H1 (cell line): Measurements from ENCODE around the gene CD244. TPM values are rescaled to one million over a fixed set of nuclear protein-coding genes. Genes with fewer than 3 reads are reported as not detected.
A peak's percentile ranks its signal among the peaks of the same experiment; 100 is the strongest.

Source experiments
- CTCF ChIA-PET: fragments of 300-600 bp; sonication (Branson Sonifier 250); formaldehyde crosslinking; loops from one replicate; lab custom pipeline; 2021; ENCODE audit not compliant: partially characterized antibody; lab: Charles Lee
- POLR2A ChIA-PET: fragments of 300-600 bp; sonication (Branson Sonifier 250); formaldehyde crosslinking; loops from one replicate; lab custom pipeline; 2021; ENCODE audit warnings: inconsistent platforms; ENCODE audit not compliant: partially characterized antibody; lab: Charles Lee
- DNase-seq, 2 experiments: peaks; one replicate each; pipeline versions ENCODE4 v3.0.0 to v3.0.0-alpha.2; 2010 to 2022; ENCODE audit warnings: low spot score in 2 of 2, low read depth in 1 of 2, mixed read lengths in 1 of 2
- FAIRE-seq: peaks from 2 replicates; lab custom pipeline; 2011; peaks lifted over from hg19 to GRCh38; lab: Jason Lieb, UNC
- H2AFZ ChIP-seq: 2 replicates; pipeline ENCODE4 v1.8.1; 2012; ENCODE audit warnings: low read length, inconsistent platforms
- H2AK5ac ChIP-seq: 2 replicates; pipeline ENCODE4 v1.6.1; 2013; ENCODE audit warnings: low read depth, low read length
- H2BK120ac ChIP-seq: replicated peaks from 2 replicates; pipeline ENCODE3; 2013; ENCODE audit warnings: low read depth, low read length, inconsistent platforms
- H2BK12ac ChIP-seq: 2 replicates; pipeline ENCODE4 v1.6.1; 2013; ENCODE audit warnings: low read depth, low read length
- H2BK15ac ChIP-seq: 2 replicates; pipeline ENCODE4 v1.6.1; 2013; ENCODE audit warnings: low read length
- H2BK20ac ChIP-seq: 2 replicates; pipeline ENCODE4 v1.6.1; 2013; ENCODE audit warnings: low read length
- H2BK5ac ChIP-seq: 2 replicates; pipeline ENCODE4 v1.6.1; 2013; ENCODE audit warnings: low read depth, low read length
- H3K14ac ChIP-seq: 2 replicates; pipeline ENCODE4 v1.6.1; 2013; ENCODE audit warnings: inconsistent platforms; ENCODE audit not compliant: insufficient read length
- H3K18ac ChIP-seq: 2 replicates; pipeline ENCODE4 v1.6.1; 2013; ENCODE audit warnings: low read length; ENCODE audit errors: extremely low read depth
- H3K23ac ChIP-seq: 2 replicates; pipeline ENCODE4 v1.6.1; 2013; ENCODE audit warnings: inconsistent platforms; ENCODE audit not compliant: insufficient read length
- H3K23me2 ChIP-seq: 2 replicates; pipeline ENCODE4 v1.6.1; 2013; ENCODE audit warnings: low read depth, low read length
- H3K27ac ChIP-seq: 2 replicates; pipeline ENCODE4 v1.6.1; 2011; ENCODE audit warnings: low read depth, low read length, inconsistent platforms
- H3K27me3 ChIP-seq, 4 experiments: replicated peaks in 1 of 4; 1 replicate in 1 of 4; 2 replicates in 3 of 4; pipeline versions ENCODE4 v1.6.1 to v1.8.1; 2011 to 2013; ENCODE audit warnings: low read length in 3 of 4, mild to moderate bottlenecking in 3 of 4, inconsistent platforms in 2 of 4, mixed read lengths in 2 of 4, moderate library complexity in 1 of 4; ENCODE audit not compliant: control insufficient read depth in 3 of 4, insufficient read depth in 3 of 4; ENCODE audit errors: extremely low read depth in 1 of 4
- H3K36me3 ChIP-seq, 4 experiments: 2 replicates each; pipeline versions ENCODE4 v1.6.1 to v1.8.1; 2011 to 2013; ENCODE audit warnings: mild to moderate bottlenecking in 4 of 4, low read length in 3 of 4, moderate library complexity in 2 of 4, control low read depth in 1 of 4, inconsistent platforms in 1 of 4; ENCODE audit not compliant: insufficient read depth in 4 of 4, control insufficient read depth in 2 of 4
- H3K4ac ChIP-seq: replicated peaks from 2 replicates; pipeline ENCODE3; 2013; ENCODE audit warnings: low read length, low read depth, mixed read lengths, inconsistent platforms; ENCODE audit not compliant: insufficient read length
- H3K4me1 ChIP-seq, 4 experiments: replicated peaks in 1 of 4; 1 replicate in 1 of 4; 2 replicates in 3 of 4; pipeline versions ENCODE4 v1.6.1 to v1.8.1; 2011 to 2013; ENCODE audit warnings: low read length in 3 of 4, inconsistent platforms in 2 of 4, mixed read lengths in 1 of 4; ENCODE audit not compliant: insufficient read depth in 4 of 4, control insufficient read depth in 3 of 4
- H3K4me2 ChIP-seq, 2 experiments: 2 replicates each; pipeline versions ENCODE4 v1.6.1 to v1.8.1; 2011 to 2013; ENCODE audit warnings: low read depth in 2 of 2, low read length in 2 of 2, control low read depth in 1 of 2, inconsistent platforms in 1 of 2, mild to moderate bottlenecking in 1 of 2; ENCODE audit not compliant: insufficient read depth in 1 of 2
- H3K4me3 ChIP-seq, 4 experiments: fragments of 200-600, 300-600 bp in 1 of 4; sonication (generic), shearing (Covaris generic), sonication (Bioruptor Twin) in 1 of 4; 2 replicates each; pipeline versions ENCODE4 v1.5.1 to v1.8.1; 2011 to 2016; ENCODE audit warnings: low read length in 4 of 4, low read depth in 3 of 4, control low read depth in 2 of 4, inconsistent platforms in 2 of 4, mild to moderate bottlenecking in 2 of 4, mixed read lengths in 1 of 4, moderate library complexity in 1 of 4; ENCODE audit not compliant: insufficient read depth in 2 of 4; ENCODE audit errors: extremely low read depth in 1 of 4
- H3K56ac ChIP-seq: replicated peaks from 2 replicates; pipeline ENCODE3; 2013; ENCODE audit warnings: low read depth, mild to moderate bottlenecking, mixed read lengths, low read length, inconsistent platforms; ENCODE audit not compliant: insufficient read length
- H3K79me1 ChIP-seq: 2 replicates; pipeline ENCODE4 v1.6.1; 2013; ENCODE audit warnings: low read depth, low read length, control low read depth
- H3K79me2 ChIP-seq, 2 experiments: 2 replicates each; pipeline versions ENCODE4 v1.6.1 to v1.8.1; 2012 to 2013; ENCODE audit warnings: low read length in 2 of 2, mild to moderate bottlenecking in 2 of 2, inconsistent platforms in 1 of 2; ENCODE audit not compliant: insufficient read depth in 2 of 2, control insufficient read depth in 1 of 2
- H3K9ac ChIP-seq, 4 experiments: replicated peaks in 1 of 4; 1 replicate in 1 of 4; 2 replicates in 3 of 4; pipeline versions ENCODE4 v1.6.1 to v1.8.1; 2011 to 2013; ENCODE audit warnings: low read depth in 3 of 4, low read length in 3 of 4, control low read depth in 2 of 4, mild to moderate bottlenecking in 2 of 4, moderate library complexity in 2 of 4, inconsistent platforms in 1 of 4; ENCODE audit errors: extremely low read depth in 1 of 4
- H3K9me3 ChIP-seq, 2 experiments: 2 replicates each; pipeline versions ENCODE4 v1.6.1 to v1.8.1; 2012 to 2013; ENCODE audit warnings: mild to moderate bottlenecking in 2 of 2, moderate library complexity in 2 of 2, control low read depth in 1 of 2, inconsistent platforms in 1 of 2, low read depth in 1 of 2, low read length in 1 of 2, mixed read lengths in 1 of 2; ENCODE audit not compliant: insufficient read depth in 2 of 2
- H4K20me1 ChIP-seq, 2 experiments: replicated peaks in 1 of 2; 2 replicates each; pipeline versions ENCODE3 to v1.8.1; 2011 to 2013; ENCODE audit warnings: inconsistent platforms in 2 of 2, low read length in 2 of 2, mild to moderate bottlenecking in 1 of 2; ENCODE audit not compliant: insufficient read depth in 2 of 2, control insufficient read depth in 1 of 2
- H4K5ac ChIP-seq: 2 replicates; pipeline ENCODE4 v1.6.1; 2013; ENCODE audit warnings: low read length, low read depth, mixed read lengths, inconsistent platforms; ENCODE audit not compliant: insufficient read length
- H4K8ac ChIP-seq: 2 replicates; pipeline ENCODE4 v1.8.0; 2013; ENCODE audit warnings: mild to moderate bottlenecking, moderate library complexity, low read length, inconsistent platforms; ENCODE audit not compliant: insufficient read depth; ENCODE audit errors: extremely low read depth
- H4K91ac ChIP-seq: replicated peaks from 2 replicates; pipeline ENCODE3; 2013; ENCODE audit warnings: low read length, mixed read lengths, inconsistent platforms; ENCODE audit not compliant: insufficient read length
- CBX5 ChIP-seq: fragments of 300-800, 300-1000 bp; sonication (generic); IDR thresholded peaks from 2 replicates; pipeline ENCODE4 v1.7.1; 2016; ENCODE audit warnings: antibody characterized with exemption, low read length, low read depth
- CHD1 ChIP-seq: IDR thresholded peaks from 2 replicates; pipeline ENCODE4 v1.6.1; 2012; ENCODE audit warnings: low read depth, low read length, improper control_type of control experiment
- POLR2A ChIP-seq, 2 experiments: IDR thresholded peaks; 1 replicate in 1 of 2; 2 replicates in 1 of 2; pipeline ENCODE4 v1.6.1; 2011; ENCODE audit warnings: low read depth in 2 of 2, low read length in 2 of 2, mild to moderate bottlenecking in 2 of 2; ENCODE audit errors: control extremely low read depth in 1 of 2
- SUZ12 ChIP-seq: fragments of 200-600 bp; sonication (generic); IDR thresholded peaks from 2 replicates; pipeline ENCODE4 v1.6.1; 2012; ENCODE audit warnings: mild to moderate bottlenecking, inconsistent platforms, low read length, moderate library complexity, mixed read lengths
- WGBS, 2 experiments: shearing (Covaris generic) in 1 of 2; methylation state at CpG; one replicate each; pipeline versions ENCODE4 v1.1.6 to v1.1.7; 2013 to 2015; ENCODE audit warnings: low lambda C conversion rate in 2 of 2, mixed read lengths in 2 of 2, inconsistent platforms in 1 of 2, low coverage in 1 of 2, missing lambda C conversion rate in 1 of 2; ENCODE audit not compliant: insufficient replicate concordance in 2 of 2, insufficient coverage in 1 of 2, insufficient read length in 1 of 2; ENCODE audit errors: extremely low coverage in 1 of 2, missing lambda C conversion rate in 1 of 2; 5-methylcytosine and 5-hydroxymethylcytosine counted together
- polyA plus RNA-seq, 7 experiments: library from polyadenylated mRNA; depleted of rRNA in 3 of 7; stranded (reverse) in 5 of 7; unstranded in 2 of 7; fragments of >200 nt in 5 of 7; fragments of 200-250 nt in 2 of 7; gene quantifications; 1 replicate in 5 of 7; 2 replicates in 1 of 7; 4 replicates in 1 of 7; pipeline versions ENCODE4 v1.2.1 to v1.2.3, GENCODE V29; 2011 to 2013; ENCODE audit warnings: missing spikeins in 2 of 7, mixed read lengths in 2 of 7
- total RNA-seq: library from RNA; stranded (reverse); fragmentation: NEBNext Ultra II Directional; extraction: Animal tissue kit (Norgen Biotek cat#: 25700); gene quantifications from 2 replicates; pipeline ENCODE4 v1.2.1, GENCODE V29; 2021

CD244 gene
- total and polyA plus RNA-seq, 2 of the 8 experiments (the other 6 are each of a cell fraction or from before 2014, with no cell fraction given): not detected

GRCh38 chr1:160911925-160912324, 49.2 kb upstream of the CD244 start:
- no peak overlapping the region for H4K91ac ChIP-seq
- no peak overlapping the region for H2BK120ac ChIP-seq
- no peak overlapping the region for H2BK12ac ChIP-seq
- no peaks in the 10 kb centered on the region for H3K79me2 ChIP-seq
- CTCF ChIA-PET: interaction anchor here (0.7 to 5.9 kb wide), 5 partner anchors 41 to 144 kb away, joined by 3 to 43 read pairs (median 3); partner anchors contain the start of gene ITLN2
- no peak overlapping the region for H3K14ac ChIP-seq
- no peak overlapping the region for H2AK5ac ChIP-seq
- no peak overlapping the region for H3K23ac ChIP-seq
- H2AFZ ChIP-seq: peak overlapping the region; percentile 54
- no peak overlapping the region for H3K4ac ChIP-seq
- no peaks in the 10 kb centered on the region for H3K36me3 ChIP-seq
- FAIRE-seq: no peak
- H3K27me3 ChIP-seq: no peaks in the 10 kb centered on the region
- H3K4me2 ChIP-seq: no peak overlapping the region
- H3K9me3 ChIP-seq: no peaks in the 10 kb centered on the region
- no peak overlapping the region for H4K8ac ChIP-seq
- H3K23me2 ChIP-seq: no peaks in the 10 kb centered on the region
- no peak overlapping the region for H3K56ac ChIP-seq
- no peak overlapping the region for H3K9ac ChIP-seq
- no peak overlapping the region for H3K4me3 ChIP-seq
- H4K20me1 ChIP-seq: no peaks in the 10 kb centered on the region
- no peak overlapping the region for H4K5ac ChIP-seq
- DNase-seq: no peak
- H3K27ac ChIP-seq: no peak overlapping the region
- H3K79me1 ChIP-seq: no peaks in the 10 kb centered on the region
- TF ChIP-seq CHD1 (no peak), CBX5 (no peak), POLR2A (IDR thresholded peaks at IDR 0.05; ENCODE audit: control extremely low read depth in 1 of 2, low read depth in 2 of 2, low read length in 2 of 2) (no peak), SUZ12 (no peak)
- TF ChIP-seq, all 59 proteins: peak for 0
- H3K18ac ChIP-seq: no peak overlapping the region
- WGBS, 2 experiments: 88 to 100% methylated on average over 1 to 2 of the region's 2 CpGs
- H2BK15ac ChIP-seq: no peak overlapping the region
- H2BK20ac ChIP-seq: no peak overlapping the region
- H2BK5ac ChIP-seq: no peak overlapping the region
- peaks cover 0 to 7% (median 0%) of the 10 kb centered on the region in 4 experiments; a peak in 2 of 7 replicates for H3K4me1 ChIP-seq
- POLR2A ChIA-PET: interaction anchor here (0.7 to 1.0 kb wide), 3 partner anchors 81 to 220 kb away, joined by 3 to 4 read pairs (median 3); no protein-coding TSS in a partner anchor
